HEK293 (cell line): Measurements from ENCODE around the gene DTNA.

Experiments used
- CTCF ChIA-PET: fragments of 350-600 bp; formaldehyde crosslinking; extraction: SDS; loops from one replicate; lab custom pipeline; 2021; ENCODE audit warnings: antibody characterized with exemption; lab: Yijun Ruan, JAX
- POLR2A ChIA-PET: fragments of 300-600 bp; formaldehyde crosslinking; extraction: SDS; loops from one replicate; lab custom pipeline; 2020; ENCODE audit warnings: antibody characterized with exemption, inconsistent platforms; lab: Yijun Ruan, JAX
- H3K27ac ChIP-seq: fragments of 200-500 bp; sonication (Bioruptor generic); 2 replicates; pipeline ENCODE4 v1.5.1; 2014; ENCODE audit warnings: low read depth, low read length, control low read depth, inconsistent platforms; ENCODE audit errors: extremely low read depth
- H3K36me3 ChIP-seq, 2 experiments: fragments of 200-500 bp in 1 of 2; sonication (Bioruptor generic) in 1 of 2; 1 replicate in 1 of 2; 2 replicates in 1 of 2; pipeline ENCODE4 v1.5.1; 2014 to 2017; ENCODE audit warnings: inconsistent platforms in 2 of 2, low read length in 2 of 2; ENCODE audit not compliant: control insufficient read depth in 2 of 2, insufficient read depth in 1 of 2
- H3K4me1 ChIP-seq: fragments of 200-500 bp; sonication (Bioruptor generic); 2 replicates; pipeline ENCODE4 v1.5.1; 2014; ENCODE audit warnings: mild to moderate bottlenecking, low read length, inconsistent platforms; ENCODE audit not compliant: control insufficient read depth, insufficient read depth
- H3K4me3 ChIP-seq: 2 replicates; pipeline ENCODE4 v1.5.1; 2011; ENCODE audit warnings: low read depth, mild to moderate bottlenecking, control low read depth, low read length, moderate library complexity
- H3K9me3 ChIP-seq: fragments of 200-500 bp; sonication (Bioruptor generic); 2 replicates; pipeline ENCODE4 v1.5.1; 2014; ENCODE audit warnings: low read depth, low read length, inconsistent platforms; ENCODE audit not compliant: control insufficient read depth, insufficient read depth
- HOXA7 ChIP-seq: sonication (generic); formaldehyde crosslinking; IDR thresholded peaks from 2 replicates; pipeline ENCODE4 v1.8.1; 2022; ENCODE audit warnings: missing genetic modification reagents, borderline replicate concordance
- OVOL3 ChIP-seq: fragments of 450-650 bp; formaldehyde crosslinking; IDR thresholded peaks from 2 replicates; pipeline ENCODE4 v1.5.1; 2016; ENCODE audit warnings: missing biosample characterization, missing genetic modification characterization
- SCRT2 ChIP-seq: fragments of 450-650 bp; formaldehyde crosslinking; IDR thresholded peaks from 2 replicates; pipeline ENCODE4 v1.5.1; 2016; ENCODE audit warnings: missing biosample characterization, missing genetic modification characterization
- SETDB1 ChIP-seq: IDR thresholded peaks from one replicate; pipeline ENCODE4 v1.6.1; 2017; ENCODE audit warnings: mild to moderate bottlenecking, low read length, moderate library complexity, mixed read lengths; ENCODE audit not compliant: insufficient read length
- ZBTB20 ChIP-seq: fragments of 450-650 bp; formaldehyde crosslinking; IDR thresholded peaks from 2 replicates; pipeline ENCODE4 v1.5.1; 2016; ENCODE audit warnings: missing biosample characterization, missing genetic modification characterization
- ZBTB7A ChIP-seq: fragments of 450-650 bp; formaldehyde crosslinking; IDR thresholded peaks from 2 replicates; pipeline ENCODE4 v1.5.1; 2016; ENCODE audit warnings: low read depth, missing biosample characterization, missing genetic modification characterization
- ZBTB8A ChIP-seq: fragments of 450-650 bp; formaldehyde crosslinking; IDR thresholded peaks from 2 replicates; pipeline ENCODE4 v1.5.1; 2016; ENCODE audit warnings: missing biosample characterization, missing genetic modification characterization
- ZEB2 ChIP-seq: fragments of 450-650 bp; formaldehyde crosslinking; IDR thresholded peaks from 2 replicates; pipeline ENCODE4 v1.5.1; 2016; ENCODE audit warnings: missing biosample characterization, missing genetic modification characterization
- ZNF169 ChIP-seq: fragments of 450-650 bp; formaldehyde crosslinking; IDR thresholded peaks from 2 replicates; pipeline ENCODE4 v1.5.1; 2016; ENCODE audit warnings: missing biosample characterization, missing genetic modification characterization
- ZNF221 ChIP-seq: fragments of 450-650 bp; formaldehyde crosslinking; IDR thresholded peaks from 2 replicates; pipeline ENCODE4 v1.5.1; 2017; ENCODE audit warnings: missing biosample characterization, missing genetic modification characterization, borderline replicate concordance
- ZNF223 ChIP-seq: fragments of 450-650 bp; formaldehyde crosslinking; IDR thresholded peaks from 2 replicates; pipeline ENCODE4 v1.5.1; 2016; ENCODE audit warnings: missing biosample characterization, missing genetic modification characterization
- ZNF416 ChIP-seq: fragments of 450-650 bp; formaldehyde crosslinking; IDR thresholded peaks from 2 replicates; pipeline ENCODE4 v1.5.1; 2016; ENCODE audit warnings: missing biosample characterization, missing genetic modification characterization
- ZNF433 ChIP-seq: fragments of 450-650 bp; formaldehyde crosslinking; IDR thresholded peaks from 2 replicates; pipeline ENCODE4 v1.5.1; 2016; ENCODE audit warnings: missing biosample characterization, missing genetic modification characterization, low read depth
- ZNF549 ChIP-seq: fragments of 450-650 bp; IDR thresholded peaks from 2 replicates; pipeline ENCODE4 v1.5.1; 2018; ENCODE audit warnings: missing biosample characterization, missing genetic modification characterization, mild to moderate bottlenecking, inconsistent platforms, moderate library complexity
- ZNF596 ChIP-seq: fragments of 450-650 bp; IDR thresholded peaks from 2 replicates; pipeline ENCODE4 v1.5.0; 2018; ENCODE audit warnings: missing biosample characterization, mild to moderate bottlenecking, missing genetic modification characterization, moderate library complexity
- ZNF610 ChIP-seq: fragments of 450-650 bp; formaldehyde crosslinking; IDR thresholded peaks from 2 replicates; pipeline ENCODE4 v1.5.1; 2016; ENCODE audit warnings: missing biosample characterization, missing genetic modification characterization, borderline replicate concordance
- ZNF621 ChIP-seq: fragments of 450-650 bp; formaldehyde crosslinking; IDR thresholded peaks from 2 replicates; pipeline ENCODE4 v1.5.1; 2017; ENCODE audit warnings: missing biosample characterization, missing genetic modification characterization
- ZNF654 ChIP-seq: fragments of 450-650 bp; formaldehyde crosslinking; IDR thresholded peaks from 2 replicates; pipeline ENCODE4 v1.5.1; 2016; ENCODE audit warnings: low read depth, missing biosample characterization, missing genetic modification characterization
- ZNF660 ChIP-seq: fragments of 450-650 bp; IDR thresholded peaks from 2 replicates; pipeline ENCODE4 v1.5.1; 2018; ENCODE audit warnings: missing biosample characterization, mild to moderate bottlenecking, missing genetic modification characterization
- ZNF670 ChIP-seq: fragments of 450-650 bp; formaldehyde crosslinking; IDR thresholded peaks from 2 replicates; pipeline ENCODE4 v1.5.1; 2016; ENCODE audit warnings: missing biosample characterization, missing genetic modification characterization, low read depth
- ZNF747 ChIP-seq: fragments of 450-650 bp; formaldehyde crosslinking; IDR thresholded peaks from 2 replicates; pipeline ENCODE4 v1.5.1; 2016; ENCODE audit warnings: missing biosample characterization, missing genetic modification characterization
- ZXDB ChIP-seq: fragments of 450-650 bp; formaldehyde crosslinking; IDR thresholded peaks from 2 replicates; pipeline ENCODE4 v1.5.1; 2016; ENCODE audit warnings: missing biosample characterization, missing genetic modification characterization
- TF ChIP-seq, protein P1 (sequence below): fragments of 450-650 bp; formaldehyde crosslinking; IDR thresholded peaks from 2 replicates; pipeline ENCODE4 v1.5.1; 2017; ENCODE audit warnings: missing biosample characterization, missing genetic modification characterization
- TF ChIP-seq, protein P2 (sequence below): fragments of 450-650 bp; formaldehyde crosslinking; IDR thresholded peaks from 2 replicates; pipeline ENCODE4 v1.5.1; 2016; ENCODE audit warnings: missing biosample characterization, missing genetic modification characterization
- TF ChIP-seq, protein P3 (sequence below): fragments of 450-650 bp; formaldehyde crosslinking; IDR thresholded peaks from 2 replicates; pipeline ENCODE4 v1.5.1; 2017; ENCODE audit warnings: missing biosample characterization, missing genetic modification characterization
- TF ChIP-seq, protein P4 (sequence below): fragments of 450-650 bp; formaldehyde crosslinking; IDR thresholded peaks from 2 replicates; pipeline ENCODE4 v1.5.0; 2017; ENCODE audit warnings: missing biosample characterization, missing genetic modification characterization, borderline replicate concordance
- TF ChIP-seq, protein P5 (sequence below): fragments of 450-650 bp; formaldehyde crosslinking; IDR thresholded peaks from 2 replicates; pipeline ENCODE4 v1.5.1; 2016; ENCODE audit warnings: missing biosample characterization, missing genetic modification characterization
- TF ChIP-seq, protein P6 (sequence below): fragments of 450-650 bp; formaldehyde crosslinking; IDR thresholded peaks from 2 replicates; pipeline ENCODE4 v1.5.1; 2017; ENCODE audit warnings: missing biosample characterization, mild to moderate bottlenecking, missing genetic modification characterization, moderate library complexity

DTNA gene

DNA sequence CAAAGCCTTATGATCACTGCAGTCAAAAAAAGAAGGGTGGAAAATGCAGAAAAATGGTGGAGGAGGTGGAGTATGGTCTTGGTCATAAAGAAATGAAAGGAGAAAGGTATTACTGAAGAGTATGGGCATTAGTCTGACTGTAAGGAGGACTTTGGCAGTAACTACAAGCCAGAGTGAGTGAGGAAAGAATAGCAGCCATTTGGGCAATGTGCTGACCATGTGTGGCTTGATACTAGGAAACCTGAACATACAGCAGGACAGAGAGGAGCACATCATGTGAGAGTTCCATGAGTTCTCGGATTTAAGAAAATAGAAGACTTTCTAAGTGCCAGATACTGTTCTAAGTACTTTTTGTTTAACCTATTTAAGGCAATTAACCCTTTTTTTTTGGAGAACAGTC lies 8.5 kb downstream of the DTNA start:
- ChIA-PET POLR2A (no interaction called here), CTCF (interaction anchor here (1.6 kb wide), 1 partner anchor 11 kb away, joined by 4 read pairs; no protein-coding TSS in a partner anchor)
- TF ChIP-seq ZNF169 (tag by site-specific recombination) (no peak), ZBTB7A (tag by site-specific recombination) (no peak), ZNF221 (no peak), ZEB2 (tag by site-specific recombination) (no peak), ZNF223 (no peak), ZBTB20 (tag by site-specific recombination) (no peak), ZNF433 (tag by site-specific recombination) (no peak), ZNF621 (tag by site-specific recombination) (no peak), OVOL3 (tag by site-specific recombination) (no peak), ZXDB (no peak), ZNF670 (tag by site-specific recombination) (no peak), ZNF654 (tag by site-specific recombination) (no peak)
- TF ChIP-seq, protein P1, sequence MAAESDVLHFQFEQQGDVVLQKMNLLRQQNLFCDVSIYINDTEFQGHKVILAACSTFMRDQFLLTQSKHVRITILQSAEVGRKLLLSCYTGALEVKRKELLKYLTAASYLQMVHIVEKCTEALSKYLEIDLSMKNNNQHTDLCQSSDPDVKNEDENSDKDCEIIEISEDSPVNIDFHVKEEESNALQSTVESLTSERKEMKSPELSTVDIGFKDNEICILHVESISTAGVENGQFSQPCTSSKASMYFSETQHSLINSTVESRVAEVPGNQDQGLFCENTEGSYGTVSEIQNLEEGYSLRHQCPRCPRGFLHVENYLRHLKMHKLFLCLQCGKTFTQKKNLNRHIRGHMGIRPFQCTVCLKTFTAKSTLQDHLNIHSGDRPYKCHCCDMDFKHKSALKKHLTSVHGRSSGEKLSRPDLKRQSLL (tag by site-specific recombination) = no peak
- TF ChIP-seq, protein P2, sequence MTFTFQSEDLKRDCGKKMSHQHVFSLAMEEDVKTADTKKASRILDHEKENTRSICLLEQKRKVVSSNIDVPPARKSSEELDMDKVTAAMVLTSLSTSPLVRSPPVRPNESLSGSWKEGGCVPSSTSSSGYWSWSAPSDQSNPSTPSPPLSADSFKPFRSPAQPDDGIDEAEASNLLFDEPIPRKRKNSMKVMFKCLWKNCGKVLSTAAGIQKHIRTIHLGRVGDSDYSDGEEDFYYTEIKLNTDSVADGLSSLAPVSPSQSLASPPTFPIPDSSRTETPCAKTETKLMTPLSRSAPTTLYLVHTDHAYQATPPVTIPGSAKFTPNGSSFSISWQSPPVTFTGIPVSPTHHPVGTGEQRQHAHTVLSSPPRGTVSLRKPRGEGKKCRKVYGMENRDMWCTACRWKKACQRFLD (tag by site-specific recombination) = no peak
- TF ChIP-seq, protein P3, sequence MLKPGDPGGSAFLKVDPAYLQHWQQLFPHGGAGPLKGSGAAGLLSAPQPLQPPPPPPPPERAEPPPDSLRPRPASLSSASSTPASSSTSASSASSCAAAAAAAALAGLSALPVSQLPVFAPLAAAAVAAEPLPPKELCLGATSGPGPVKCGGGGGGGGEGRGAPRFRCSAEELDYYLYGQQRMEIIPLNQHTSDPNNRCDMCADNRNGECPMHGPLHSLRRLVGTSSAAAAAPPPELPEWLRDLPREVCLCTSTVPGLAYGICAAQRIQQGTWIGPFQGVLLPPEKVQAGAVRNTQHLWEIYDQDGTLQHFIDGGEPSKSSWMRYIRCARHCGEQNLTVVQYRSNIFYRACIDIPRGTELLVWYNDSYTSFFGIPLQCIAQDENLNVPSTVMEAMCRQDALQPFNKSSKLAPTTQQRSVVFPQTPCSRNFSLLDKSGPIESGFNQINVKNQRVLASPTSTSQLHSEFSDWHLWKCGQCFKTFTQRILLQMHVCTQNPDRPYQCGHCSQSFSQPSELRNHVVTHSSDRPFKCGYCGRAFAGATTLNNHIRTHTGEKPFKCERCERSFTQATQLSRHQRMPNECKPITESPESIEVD (tag by site-specific recombination) = no peak
- Histone ChIP-seq H3K4me3 (no peak overlapping the region), H3K27ac (no peak overlapping the region), H3K4me1 (no peaks in the 10 kb centered on the region), H3K36me3 (no peaks in the 10 kb centered on the region), H3K9me3 (no peaks in the 10 kb centered on the region)

DNA sequence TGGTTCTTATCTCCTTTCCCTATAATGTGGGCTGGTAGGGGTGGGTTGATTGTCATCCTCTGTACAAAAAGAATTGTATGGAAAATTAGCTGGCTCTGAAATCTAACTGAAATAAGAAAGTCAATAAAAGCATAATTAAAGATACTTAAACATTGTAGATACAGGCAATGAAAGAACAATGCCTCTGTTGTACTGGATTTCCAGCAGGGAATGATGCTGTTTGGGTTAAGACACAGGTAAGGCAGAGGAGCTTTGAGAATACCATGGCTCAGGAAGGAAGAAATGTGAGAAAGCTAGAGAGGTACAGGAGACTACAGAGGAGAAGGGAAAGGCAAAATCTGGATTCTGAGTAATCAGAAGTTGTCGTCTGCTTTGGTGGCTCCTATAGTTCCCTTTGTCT lies 10.1 kb downstream of the DTNA start:
- POLR2A ChIA-PET = no interaction called here
- no peak overlapping the region for H3K27ac ChIP-seq
- H3K4me1 ChIP-seq = no peaks in the 10 kb centered on the region
- CTCF ChIA-PET = interaction anchor here (2.1 to 3.2 kb wide), 2 partner anchors 9 to 59 kb away, joined by 11 to 25 read pairs; no protein-coding TSS in a partner anchor
- H3K36me3 ChIP-seq = no peaks in the 10 kb centered on the region
- no peak overlapping the region for H3K4me3 ChIP-seq
- H3K9me3 ChIP-seq = no peaks in the 10 kb centered on the region
- TF ChIP-seq, protein P4, sequence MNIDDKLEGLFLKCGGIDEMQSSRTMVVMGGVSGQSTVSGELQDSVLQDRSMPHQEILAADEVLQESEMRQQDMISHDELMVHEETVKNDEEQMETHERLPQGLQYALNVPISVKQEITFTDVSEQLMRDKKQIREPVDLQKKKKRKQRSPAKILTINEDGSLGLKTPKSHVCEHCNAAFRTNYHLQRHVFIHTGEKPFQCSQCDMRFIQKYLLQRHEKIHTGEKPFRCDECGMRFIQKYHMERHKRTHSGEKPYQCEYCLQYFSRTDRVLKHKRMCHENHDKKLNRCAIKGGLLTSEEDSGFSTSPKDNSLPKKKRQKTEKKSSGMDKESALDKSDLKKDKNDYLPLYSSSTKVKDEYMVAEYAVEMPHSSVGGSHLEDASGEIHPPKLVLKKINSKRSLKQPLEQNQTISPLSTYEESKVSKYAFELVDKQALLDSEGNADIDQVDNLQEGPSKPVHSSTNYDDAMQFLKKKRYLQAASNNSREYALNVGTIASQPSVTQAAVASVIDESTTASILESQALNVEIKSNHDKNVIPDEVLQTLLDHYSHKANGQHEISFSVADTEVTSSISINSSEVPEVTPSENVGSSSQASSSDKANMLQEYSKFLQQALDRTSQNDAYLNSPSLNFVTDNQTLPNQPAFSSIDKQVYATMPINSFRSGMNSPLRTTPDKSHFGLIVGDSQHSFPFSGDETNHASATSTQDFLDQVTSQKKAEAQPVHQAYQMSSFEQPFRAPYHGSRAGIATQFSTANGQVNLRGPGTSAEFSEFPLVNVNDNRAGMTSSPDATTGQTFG (tag by site-specific recombination) = no peak
- TF ChIP-seq ZNF416 (tag by site-specific recombination) = no peak
- no peak for TF ChIP-seq ZNF654 (tag by site-specific recombination)
- TF ChIP-seq ZNF660 (tag by site-specific recombination) = no peak
- TF ChIP-seq, protein P5, sequence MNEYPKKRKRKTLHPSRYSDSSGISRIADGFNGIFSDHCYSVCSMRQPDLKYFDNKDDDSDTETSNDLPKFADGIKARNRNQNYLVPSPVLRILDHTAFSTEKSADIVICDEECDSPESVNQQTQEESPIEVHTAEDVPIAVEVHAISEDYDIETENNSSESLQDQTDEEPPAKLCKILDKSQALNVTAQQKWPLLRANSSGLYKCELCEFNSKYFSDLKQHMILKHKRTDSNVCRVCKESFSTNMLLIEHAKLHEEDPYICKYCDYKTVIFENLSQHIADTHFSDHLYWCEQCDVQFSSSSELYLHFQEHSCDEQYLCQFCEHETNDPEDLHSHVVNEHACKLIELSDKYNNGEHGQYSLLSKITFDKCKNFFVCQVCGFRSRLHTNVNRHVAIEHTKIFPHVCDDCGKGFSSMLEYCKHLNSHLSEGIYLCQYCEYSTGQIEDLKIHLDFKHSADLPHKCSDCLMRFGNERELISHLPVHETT (tag by site-specific recombination) = no peak
- TF ChIP-seq ZNF596 (tag by site-specific recombination) = no peak
- TF ChIP-seq SCRT2 (tag by site-specific recombination) = no peak
- TF ChIP-seq ZBTB8A (tag by site-specific recombination) = no peak
- TF ChIP-seq ZNF549 (tag by site-specific recombination) = no peak
- no peak for TF ChIP-seq ZNF747 (tag by site-specific recombination)
- no peak for TF ChIP-seq HOXA7 (CRISPR knock-in tag)
- TF ChIP-seq, protein P6, sequence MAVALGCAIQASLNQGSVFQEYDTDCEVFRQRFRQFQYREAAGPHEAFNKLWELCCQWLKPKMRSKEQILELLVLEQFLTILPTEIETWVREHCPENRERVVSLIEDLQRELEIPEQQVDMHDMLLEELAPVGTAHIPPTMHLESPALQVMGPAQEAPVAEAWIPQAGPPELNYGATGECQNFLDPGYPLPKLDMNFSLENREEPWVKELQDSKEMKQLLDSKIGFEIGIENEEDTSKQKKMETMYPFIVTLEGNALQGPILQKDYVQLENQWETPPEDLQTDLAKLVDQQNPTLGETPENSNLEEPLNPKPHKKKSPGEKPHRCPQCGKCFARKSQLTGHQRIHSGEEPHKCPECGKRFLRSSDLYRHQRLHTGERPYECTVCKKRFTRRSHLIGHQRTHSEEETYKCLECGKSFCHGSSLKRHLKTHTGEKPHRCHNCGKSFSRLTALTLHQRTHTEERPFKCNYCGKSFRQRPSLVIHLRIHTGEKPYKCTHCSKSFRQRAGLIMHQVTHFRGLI (tag by site-specific recombination) = no peak
- no peak for TF ChIP-seq ZNF169 (tag by site-specific recombination)
- TF ChIP-seq ZNF610 = no peak
- no peak for TF ChIP-seq SETDB1
